DMS 273 treated with DMSO at 0.1 percent for 48 hours (cell line): ENCODE data around the gene TMEM81.

Experiments used
- DNase-seq: peaks from one replicate; lab custom pipeline; 2025; lab: John Stamatoyannopoulos, UW

Gene TMEM81

DNA sequence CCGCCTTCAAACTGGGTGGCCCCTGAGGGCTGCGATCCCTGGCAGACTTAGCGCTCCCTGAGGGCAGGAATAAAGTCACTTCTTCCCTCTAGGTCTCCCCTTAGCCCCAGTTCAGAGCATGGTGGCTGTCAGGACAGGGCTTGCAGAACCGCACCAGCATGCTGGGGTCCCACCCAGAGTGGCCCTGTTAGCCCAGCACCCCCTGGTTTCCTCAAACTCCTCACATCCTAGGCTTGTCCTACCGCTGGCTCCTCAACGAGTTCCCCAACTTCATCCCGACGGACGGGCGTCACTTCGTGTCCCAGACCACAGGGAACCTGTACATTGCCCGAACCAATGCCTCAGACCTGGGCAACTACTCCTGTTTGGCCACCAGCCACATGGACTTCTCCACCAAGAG is 25.4 kb downstream of the TMEM81 start:
- no peak for DNase-seq

- no peak for DNase-seq
These were observed 26.3 kb downstream of the TMEM81 start for GRCh38 chr1:205057808-205058575.

- DNase-seq: no peak
These were observed 27.2 kb downstream of the TMEM81 start for GRCh38 chr1:205056956-205057568.

GRCh38 chr1:205056188-205056611 is 28.1 kb downstream of the TMEM81 start:
- no peak for DNase-seq

GRCh38 chr1:205054013-205054412 is 30.2 kb downstream of the TMEM81 start:
- no peak for DNase-seq

DNA sequence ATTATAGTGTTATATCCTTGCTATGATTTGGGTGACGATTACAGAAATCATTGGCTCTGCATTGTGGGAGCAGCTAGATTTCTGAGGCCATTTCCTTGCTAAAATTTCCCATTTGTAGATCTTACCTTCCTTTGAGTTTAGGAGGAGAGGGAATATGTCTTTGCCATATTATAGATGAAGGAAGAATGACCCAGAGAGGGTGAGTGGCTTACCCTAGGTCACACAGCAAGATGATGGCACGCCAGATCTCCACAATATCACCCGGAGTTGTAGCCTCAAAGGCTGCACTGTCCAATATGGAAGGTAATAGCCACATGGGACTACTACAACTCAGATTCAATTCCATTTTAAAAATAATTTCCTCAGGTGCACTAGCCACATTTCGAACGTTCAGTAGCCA is 31.0 kb downstream of the TMEM81 start:
- no peak for DNase-seq

DNA sequence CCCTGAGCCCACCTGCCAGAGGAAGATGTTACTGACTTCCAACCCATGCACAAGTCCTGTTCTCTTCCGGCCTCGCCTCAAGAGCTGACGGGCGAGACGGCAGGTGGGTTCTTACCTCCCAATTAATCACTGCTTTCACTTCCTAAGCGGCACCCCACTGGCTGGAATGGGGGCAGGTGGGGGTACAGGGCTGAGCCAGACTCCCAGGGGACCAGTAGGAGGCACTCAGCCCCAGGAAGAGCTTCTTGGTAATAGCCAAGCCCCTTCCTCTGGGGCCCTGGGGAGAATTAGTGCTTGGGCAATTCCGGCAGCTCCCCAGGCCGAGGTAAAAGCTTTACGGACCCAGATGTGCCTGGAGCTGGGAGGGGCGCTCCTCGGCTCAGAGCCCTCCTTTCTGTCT is 31.6 kb downstream of the TMEM81 start:
- DNase-seq: no peak

DNA sequence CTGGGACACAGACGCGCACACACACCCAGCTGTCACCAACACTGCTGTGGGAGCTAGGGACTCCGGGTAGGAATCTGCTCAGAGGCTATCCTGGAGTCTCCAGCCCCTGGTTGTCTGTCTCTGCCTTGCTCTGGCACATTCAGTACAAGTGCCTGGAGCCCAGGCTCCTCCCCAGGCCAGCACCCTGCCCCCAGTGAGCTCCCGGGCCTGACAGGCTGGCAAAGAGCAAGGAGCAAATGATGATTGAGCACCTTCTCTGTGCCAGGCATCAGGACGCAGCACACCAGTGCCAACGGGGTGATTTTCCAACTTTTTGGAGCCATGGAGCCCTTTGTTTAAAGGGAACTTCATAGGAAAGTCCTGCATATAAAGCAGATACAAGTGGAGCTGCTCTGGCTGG is 34.8 kb downstream of the TMEM81 start:
- DNase-seq: no peak

DNA sequence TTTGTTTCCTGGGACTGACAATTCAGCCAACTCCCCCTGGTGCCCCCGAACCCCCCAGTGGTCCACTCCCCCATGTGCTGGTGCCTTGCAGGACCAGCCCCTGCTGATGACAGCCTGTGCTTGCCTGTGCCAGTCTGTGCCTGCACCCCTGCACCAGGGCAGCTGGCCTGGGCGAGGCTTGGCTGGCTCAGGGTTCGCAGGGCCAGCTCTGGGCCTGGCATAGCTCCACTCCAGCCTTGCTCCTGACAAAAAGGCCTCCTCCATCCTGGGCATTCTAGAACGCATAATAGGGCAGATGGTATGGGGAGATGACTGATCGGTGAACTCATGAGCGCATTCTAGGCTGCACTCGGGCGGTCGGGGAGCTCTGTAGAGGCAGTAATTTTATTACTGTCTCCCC is 35.9 kb downstream of the TMEM81 start:
- DNase-seq: peak; percentile 38

GRCh38 chr1:205047764-205048231 is 36.5 kb downstream of the TMEM81 start:
- no peak for DNase-seq

- DNase-seq: no peak
These were observed 37.4 kb downstream of the TMEM81 start for GRCh38 chr1:205046870-205047269.

DNA sequence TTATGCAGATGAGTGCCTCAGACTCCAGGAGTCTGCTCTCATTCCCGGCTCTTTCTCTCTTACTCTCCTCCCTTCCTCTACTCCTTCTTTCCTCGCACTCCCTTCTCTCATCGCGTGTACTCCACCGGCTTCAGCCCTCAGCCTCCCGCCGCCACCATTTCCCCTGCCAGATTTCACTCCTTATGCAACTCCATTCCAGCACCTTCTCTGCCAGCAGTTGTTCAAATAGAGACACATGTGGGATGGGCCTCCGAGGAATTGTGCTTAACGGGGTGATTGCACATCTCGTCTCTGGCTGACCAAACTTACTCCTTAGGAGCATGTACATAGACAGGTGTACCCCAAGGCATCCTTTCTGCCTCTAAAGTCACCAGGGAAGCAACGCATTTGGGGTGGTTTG is 39.1 kb downstream of the TMEM81 start:
- DNase-seq: no peak

- DNase-seq: no peak
These were observed 39.5 kb downstream of the TMEM81 start for GRCh38 chr1:205044741-205045140.

DNA sequence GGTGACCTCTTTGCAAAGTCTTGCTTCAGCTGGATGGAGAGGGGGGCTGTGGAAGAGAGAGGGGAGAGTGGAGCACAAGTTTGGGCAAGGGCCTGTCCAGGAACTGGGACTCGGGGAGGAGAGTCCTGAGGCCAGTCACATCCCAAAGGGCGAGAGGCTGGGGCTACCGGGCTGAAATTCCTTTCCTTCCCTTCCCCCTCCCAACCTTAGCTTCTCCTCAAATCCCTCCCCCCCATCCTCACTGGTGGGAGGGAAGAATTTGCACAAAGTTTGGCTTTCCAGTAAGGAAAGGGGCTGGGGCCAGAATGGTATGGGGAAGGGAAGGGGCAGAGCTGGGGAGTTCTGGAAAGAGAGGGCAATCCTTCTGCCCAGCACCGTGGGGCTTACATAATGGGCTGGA is 40.4 kb downstream of the TMEM81 start:
- DNase-seq: no peak

DNA sequence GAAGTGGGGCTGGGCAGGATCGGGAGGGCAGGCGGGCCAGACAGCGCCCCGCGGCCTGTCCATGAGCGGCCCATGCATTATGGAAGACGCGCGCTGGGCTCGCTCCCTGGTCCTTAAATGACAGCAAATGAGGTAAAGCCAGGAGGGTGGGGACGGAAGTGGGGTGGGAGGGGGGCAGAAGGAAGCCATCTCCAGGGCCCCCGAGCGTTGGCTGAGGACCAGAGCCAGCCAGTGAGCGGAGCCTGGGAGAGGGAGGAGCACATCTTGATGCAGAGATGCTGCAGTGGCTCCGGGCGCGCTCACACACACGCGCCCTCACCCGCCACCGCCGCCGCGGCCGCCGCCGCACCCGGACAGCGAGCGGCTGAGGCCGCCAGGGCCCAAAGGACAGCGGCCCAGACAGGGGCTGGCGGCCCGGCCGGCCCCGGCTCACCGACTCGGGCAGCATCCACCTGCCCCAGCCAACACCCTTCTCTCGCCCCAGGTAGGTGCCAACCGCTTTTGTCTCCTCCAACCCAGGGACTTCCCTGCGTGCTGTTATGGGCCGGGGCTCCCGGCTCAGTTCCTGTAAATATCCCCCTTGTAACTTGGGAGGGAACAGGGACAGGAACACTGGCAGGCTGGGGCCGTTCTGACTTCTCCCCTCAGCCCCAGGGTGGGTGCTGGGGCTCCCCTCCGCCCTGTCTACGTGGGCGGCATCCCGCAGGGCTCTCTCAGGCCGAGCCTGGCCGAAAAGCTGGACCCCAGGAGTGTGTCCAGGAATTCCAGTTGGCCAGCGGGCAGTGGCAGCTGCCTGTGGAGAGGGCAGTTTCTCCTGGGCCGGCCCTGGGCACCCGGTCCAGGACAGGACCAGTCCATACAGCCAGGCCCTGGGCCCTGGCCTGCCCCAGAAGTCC is 41.1 kb downstream of the TMEM81 start, which contains the start of gene CNTN2:
CNTN2 (plus strand) TSS at position 302 of the 896 bp plus-strand sequence. CDS start 9,974 bp downstream, outside the sequence.
- peak; percentile 35 for DNase-seq

DNA sequence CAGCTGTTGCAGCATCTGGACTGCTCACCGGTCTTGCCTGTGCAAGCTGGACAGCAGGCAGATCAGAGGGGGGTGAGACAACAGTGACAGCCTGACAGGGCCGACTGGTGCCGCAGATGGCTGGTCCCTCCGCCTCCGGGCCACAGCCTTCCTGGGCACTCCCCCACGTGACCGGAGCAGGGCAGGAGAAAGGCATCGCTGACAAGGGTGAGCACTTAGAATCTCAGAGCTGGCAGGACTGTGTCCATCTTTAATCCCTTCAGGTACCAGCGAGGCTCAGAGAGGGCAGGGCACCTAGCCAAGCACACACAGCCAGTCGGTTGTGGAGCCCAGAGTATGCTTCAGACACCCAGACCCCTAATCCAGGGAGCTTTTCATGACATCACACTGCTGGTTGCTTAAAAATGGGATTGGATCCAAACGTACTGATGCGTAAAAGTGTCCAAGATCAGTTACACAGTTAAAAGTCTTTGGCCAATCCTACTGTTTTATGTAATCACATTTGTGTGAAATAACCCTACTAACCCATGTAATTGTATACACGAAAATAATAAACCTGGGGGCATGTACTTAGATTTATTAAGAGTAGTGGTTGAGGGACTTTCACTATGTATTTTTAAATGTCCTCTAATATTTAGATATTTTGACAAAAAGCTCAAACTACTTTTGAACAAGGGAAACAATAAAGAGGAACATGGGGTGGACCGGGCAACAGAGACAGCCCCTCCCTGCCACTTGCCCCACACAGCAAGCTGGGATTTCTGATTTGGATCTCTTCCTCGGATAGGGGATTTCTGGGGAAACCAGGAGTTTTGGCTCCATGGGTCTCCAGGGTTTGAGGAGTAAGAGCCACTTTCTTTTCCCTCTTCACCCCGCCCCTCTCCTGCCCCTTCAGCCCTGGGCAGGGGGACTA is 42.0 kb downstream of the TMEM81 start:
- DNase-seq: peak; percentile 86

GRCh38 chr1:205041001-205041715 is 43.1 kb downstream of the TMEM81 start:
- DNase-seq: no peak

GRCh38 chr1:205038132-205038786 is 46.0 kb downstream of the TMEM81 start:
- no peak for DNase-seq

- no peak for DNase-seq
These were observed 46.7 kb downstream of the TMEM81 start for GRCh38 chr1:205037539-205037938.
